NCI-H2196 treated with DMSO at 0.1 percent for 48 hours (cell line): ENCODE results near the gene CDSN.
"Not testable (repeated sequence)": the region's sequence is repeated elsewhere in the genome, so short reads cannot be mapped to it uniquely, and the experiment has no call there.

ENCODE experiments used
- DNase-seq: peaks from one replicate; lab custom pipeline; 2025; ENCODE audit not compliant: unreplicated experiment; lab: John Stamatoyannopoulos, UW

Gene CDSN

DNA sequence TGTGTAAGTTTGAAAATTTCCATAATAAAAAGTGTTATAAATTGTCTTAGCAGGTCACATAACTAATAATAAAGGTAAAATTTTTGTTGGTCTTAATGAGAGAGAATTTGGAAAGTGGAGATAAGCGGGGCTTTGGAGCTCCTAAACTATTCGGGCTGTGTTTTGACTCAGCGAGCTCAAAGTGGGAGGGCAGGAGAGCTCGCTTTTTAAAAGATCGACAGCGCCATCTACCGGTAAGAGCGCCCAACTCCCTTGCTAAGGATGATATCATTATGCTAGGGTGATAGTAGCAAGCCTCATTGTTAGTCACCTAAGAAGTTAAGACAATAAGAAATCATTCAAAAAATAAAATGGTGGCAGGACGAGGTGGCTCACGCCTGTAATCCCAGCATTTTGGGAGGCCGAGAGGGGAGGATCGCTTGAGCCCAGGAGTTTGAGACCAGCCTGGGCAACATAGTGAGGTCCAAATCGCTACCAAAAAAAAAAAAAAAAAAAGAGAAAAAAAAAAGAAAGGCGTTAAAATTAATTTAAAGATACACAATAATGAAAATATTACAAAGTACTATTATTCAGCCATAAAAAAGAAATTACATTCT lies 32.7 kb downstream of the CDSN start:
- peak; percentile 33 for DNase-seq

DNA sequence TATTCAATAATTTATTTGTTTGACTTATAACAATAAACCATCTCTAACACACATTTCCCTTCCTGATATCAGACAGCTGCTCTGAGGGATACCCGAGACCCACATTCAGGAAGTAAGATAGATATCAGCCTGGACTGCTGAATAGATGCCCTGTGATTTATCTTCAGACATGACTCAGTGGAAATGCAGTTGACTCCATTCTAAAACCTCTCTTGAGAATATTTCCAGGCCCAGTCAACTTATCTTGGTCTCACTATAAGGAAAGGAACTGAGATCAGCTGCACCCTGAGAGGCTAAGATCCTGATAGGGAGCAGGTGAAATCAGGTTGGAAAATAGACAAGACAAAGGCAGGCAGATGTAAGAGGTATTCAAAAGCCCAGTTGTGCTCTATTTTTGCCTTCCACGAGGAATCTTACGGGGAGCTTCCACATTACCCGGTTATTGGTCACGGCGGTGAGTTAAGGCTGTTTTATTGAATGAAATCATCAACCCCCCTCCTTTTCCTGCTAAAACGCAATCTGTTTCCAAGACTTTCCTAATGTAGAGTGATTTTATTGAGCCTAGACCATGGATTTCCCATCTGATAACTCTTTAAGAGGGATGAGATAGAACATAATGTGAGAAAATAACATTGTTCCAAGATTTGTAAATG lies 33.3 kb downstream of the CDSN start:
- no peak for DNase-seq

DNA sequence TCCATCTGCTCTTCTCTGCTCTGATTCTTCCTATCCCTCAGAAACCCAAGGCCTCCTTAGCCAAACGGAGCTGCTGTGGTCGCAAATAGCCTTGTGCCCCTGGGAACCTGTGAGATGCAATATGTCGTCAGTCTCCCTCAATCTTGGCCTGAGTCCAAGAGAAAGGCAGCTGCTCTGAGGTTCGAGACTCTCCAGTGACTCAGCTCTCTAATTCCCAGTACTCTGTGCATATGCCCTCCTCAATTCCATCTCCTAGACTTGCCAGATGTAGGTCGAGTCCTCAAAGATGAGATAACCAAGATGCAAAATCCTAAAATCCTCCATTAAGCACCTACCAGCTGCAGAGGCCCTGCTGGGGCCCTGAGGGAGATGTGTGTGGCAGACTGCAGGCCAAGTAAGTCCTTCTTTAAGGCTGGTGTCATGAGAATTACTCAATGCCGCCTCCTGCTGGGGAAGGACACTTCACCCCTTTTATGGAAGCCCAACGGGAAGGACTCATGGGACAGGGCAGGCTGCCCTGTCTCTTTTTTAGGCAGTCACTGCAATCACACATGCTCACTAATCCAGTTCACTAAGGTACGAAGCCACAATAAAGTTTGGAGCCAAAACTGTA lies 36.4 kb downstream of the CDSN start:
- DNase-seq, result no peak

DNA sequence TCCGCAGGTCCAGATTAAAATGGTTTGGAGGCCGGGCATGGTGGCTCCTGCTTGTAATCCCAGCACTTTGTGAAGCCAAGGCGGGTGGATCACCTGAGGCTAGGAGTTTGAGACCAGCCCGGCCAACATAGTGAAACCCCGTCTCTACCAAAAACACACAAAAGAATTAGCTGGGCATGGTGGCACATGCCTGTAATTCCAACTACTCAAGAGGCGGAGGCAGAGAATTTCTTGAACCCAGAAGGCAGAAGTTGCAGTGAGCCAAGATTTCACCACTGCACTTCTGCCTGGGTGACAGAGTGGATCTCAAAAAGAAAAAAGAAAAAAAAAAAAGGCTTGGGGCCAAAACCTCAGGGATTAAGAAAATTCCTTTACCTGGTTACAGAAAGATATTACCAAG lies 38.4 kb downstream of the CDSN start:
- DNase-seq, result no peak

DNA sequence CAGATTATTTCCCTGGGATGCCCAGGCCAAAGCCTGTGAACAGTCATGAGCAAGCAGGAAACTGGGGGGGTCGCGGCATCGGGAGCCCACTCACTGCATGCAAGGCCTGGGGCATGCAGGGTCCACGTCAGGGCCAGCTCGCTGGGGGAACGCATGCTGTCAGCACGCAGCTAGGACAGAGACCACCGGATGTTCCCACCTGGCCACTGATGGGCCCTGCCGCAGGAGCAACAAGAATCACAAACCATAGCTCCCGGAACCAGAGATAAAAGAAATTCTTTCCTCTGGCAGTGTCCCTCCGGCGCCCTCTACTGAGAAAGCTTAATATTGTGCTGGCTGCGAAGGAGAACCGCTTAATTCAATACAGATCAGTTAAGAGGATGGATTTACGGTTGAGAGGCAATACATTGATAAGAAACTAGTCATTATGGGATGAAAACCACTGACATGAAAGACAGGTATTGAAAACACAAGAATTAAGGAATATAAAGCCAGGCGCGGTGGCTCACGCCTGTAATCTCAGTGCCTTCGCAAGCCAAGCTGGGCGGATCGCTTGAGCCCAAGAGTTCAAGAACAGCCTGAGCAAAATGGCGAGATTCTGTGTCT lies 40.5 kb downstream of the CDSN start:
- DNase-seq, result peak; percentile 52

DNA sequence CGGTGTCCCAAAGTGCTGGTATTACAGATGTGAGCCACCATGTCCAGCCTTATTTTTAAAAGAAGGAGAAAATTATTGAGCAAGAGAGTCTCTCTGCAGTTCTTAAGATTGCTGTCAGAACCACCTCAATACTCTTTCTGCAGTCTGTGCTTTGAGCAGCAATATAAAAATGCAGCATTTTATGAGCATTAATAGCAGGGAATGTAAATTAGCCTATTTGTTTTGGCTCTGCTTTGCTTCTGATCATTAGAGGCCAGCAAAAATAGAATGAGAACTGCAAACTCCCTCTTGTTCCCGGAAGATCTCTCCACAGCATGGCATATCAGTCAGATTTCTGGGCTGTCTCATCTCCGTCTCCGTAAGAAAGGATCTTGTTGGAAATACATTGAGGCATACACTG lies 43.6 kb downstream of the CDSN start:
- DNase-seq, result no peak

DNA sequence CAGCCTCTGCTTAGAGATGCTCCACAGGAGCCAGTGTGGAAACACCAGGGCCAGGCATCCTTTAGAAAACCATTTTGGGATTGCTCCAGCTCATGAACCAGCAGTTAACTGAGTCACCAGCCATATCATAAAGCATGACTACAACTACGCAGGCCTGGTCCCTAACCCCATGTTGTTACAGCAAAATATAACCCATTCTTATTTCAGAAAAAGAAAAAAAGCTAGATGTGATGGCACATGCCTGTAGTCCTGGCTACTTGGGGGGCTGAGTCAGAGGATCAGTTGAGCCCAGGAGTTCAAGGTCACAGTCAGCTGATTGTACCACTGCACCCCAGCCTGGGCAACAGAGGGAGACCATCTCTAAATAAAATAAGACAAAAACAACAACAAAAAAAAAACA lies 44.7 kb downstream of the CDSN start:
- DNase-seq, result no peak

DNA sequence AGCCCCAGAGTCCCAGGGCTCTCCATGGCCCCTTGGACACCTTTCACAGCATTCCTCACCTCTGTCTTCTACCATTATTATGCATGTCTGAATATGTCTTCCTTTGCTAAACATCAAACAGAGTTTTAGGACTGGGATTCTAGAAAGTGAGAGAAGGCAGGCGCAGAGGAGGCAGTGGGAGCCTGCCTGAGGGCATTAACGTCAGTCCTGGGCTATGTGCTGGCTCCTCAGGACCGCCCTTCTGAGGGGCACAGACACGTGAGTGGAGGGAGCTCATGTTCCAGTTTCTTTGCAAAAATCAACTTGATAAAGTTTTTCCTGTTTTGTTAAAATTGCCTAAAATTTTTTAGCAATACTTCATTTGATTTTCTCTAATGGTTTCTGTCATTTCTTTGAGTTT lies 45.8 kb downstream of the CDSN start:
- DNase-seq, result no peak

DNA sequence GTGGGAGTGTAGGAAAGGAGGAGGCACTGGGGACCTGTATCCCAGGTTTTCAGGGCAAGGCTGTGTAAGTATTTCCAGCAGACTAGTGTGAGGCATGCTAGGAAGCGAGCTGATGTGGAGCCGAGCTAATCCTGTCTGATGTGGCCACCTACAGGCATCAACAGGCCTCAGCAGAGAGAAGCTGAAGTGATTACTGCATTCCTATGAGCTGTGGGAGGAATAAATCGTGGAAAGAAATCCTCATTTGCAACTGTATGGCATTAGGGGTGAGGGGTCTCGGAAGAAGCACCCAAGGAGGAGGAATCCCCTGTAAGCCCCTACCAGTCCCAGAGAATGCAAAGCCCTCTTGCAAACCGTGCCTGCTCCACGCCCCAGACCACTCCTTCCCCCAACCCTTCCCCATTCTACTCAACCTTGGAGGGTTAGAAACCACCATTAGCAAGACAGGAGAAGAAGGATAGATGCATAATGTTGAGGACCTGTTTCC lies 49.5 kb downstream of the CDSN start:
- peak; percentile 18 for DNase-seq

DNA sequence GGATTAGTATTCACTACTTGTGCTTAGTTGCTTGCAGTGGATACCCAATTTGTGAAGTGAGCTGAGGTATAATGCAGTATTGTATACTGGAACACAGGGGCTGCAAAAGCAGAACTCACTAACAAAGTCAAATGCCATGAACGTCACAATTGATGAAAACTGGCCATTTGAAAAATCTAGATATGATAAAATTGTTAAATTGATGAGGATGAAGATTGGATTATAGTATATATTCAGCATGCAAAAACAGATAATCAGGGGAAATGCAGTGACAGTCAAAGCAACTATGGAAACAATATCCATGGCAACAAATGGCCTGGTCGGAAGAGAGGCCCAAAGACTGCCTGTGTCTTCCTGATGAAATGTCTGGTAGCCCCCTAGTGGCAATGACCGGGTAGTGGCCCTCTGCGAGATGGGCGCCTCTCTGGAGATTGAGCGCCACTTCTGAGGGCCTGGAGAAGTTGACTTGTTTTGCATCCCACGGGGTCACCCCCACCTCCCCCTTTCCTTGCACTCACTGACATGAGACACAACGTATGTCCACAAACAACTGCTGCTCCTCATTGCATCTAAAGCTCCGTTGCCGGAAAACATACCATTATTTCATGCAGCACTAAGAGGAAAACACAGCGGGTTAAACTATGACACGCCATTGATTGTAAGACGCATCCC lies 51.4 kb downstream of the CDSN start:
- peak; percentile 51 for DNase-seq

DNA sequence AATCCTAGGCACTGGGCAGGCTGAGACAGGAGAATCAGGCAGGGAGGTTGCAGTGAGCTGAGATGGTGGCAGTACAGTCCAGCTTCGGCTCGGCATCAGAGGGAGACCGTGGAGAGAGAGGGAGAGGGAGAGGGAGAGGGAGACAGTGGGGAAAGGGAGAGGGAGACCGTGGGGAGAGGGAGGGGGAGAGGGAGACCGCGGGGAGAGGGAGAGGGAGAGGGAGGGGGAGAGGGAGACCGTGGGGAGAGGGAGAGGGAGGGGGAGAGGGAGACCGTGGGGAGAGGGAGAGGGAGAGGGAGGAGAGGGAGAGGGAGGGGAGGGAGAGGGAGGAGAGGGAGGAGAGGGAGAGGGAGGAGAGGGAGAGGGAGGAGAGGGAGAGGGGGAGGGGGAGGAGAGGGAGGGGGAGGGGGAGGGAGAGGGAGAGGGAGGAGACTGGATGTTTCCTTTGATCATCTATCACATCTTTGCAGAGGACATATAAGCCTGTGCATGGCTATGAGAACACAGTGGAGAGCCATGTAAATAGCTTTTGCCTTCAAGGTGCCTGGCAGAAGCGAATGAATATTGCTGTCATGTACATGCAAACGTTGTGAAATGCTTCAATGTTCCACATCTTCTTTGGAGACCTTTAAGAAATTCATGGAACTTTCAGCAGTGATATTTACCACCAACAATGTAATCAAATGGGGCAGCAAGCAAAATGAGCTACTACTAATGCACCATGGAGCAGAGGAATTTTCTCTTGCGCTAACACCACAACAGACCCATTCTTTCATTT lies 52.2 kb downstream of the CDSN start:
- DNase-seq, result not testable (repeated sequence)

DNA sequence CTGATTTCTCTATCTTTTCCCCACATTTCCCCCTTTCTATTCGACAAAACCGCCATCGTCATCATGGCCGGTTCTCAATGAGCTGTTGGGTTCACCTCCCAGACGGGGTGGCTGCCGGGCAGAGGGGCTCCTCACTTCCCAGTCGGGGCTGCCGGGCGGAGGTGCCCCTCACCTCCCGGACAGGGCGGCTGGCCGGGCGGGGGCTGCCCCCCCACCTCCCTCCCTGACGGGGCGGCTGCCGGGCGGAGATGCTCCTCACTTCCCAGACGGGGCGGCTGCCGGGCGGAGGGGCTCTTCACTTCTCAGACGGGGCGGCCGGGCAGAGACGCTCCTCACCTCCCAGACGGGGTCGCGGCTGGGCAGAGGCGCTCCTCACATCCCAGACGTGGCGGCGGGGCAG lies 53.2 kb downstream of the CDSN start:
- not testable (repeated sequence) for DNase-seq

DNA sequence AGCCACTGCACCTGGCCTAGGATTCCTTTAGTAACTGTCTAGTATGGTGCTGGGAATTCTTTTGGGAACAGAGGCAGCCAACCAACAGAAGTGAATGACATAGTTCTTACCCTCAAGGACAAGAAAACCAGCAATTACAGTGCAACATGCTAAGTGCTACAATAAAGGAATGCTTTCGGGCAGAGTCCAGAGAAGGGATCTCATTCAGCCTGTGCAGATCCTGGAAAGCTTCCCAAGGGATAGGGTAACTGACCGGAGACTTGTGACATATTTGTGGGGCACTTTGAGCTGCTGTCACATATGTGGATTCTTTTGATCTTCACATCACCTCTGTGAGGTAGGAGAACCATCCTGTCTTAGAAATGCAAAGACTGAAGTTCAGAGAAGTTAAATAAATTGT lies 54.7 kb downstream of the CDSN start:
- DNase-seq, result no peak
